HEK293 (cell line): ENCODE results near the gene ATP6V1F.

ENCODE experiments used
- OSR2 ChIP-seq: fragments of 450-650 bp; formaldehyde crosslinking; IDR thresholded peaks from 2 replicates; pipeline ENCODE4 v1.5.1; 2016; ENCODE audit warnings: missing biosample characterization, missing genetic modification characterization
- SP2 ChIP-seq: fragments of 450-650 bp; formaldehyde crosslinking; IDR thresholded peaks from 2 replicates; pipeline ENCODE4 v1.5.1; 2016; ENCODE audit warnings: missing biosample characterization, missing genetic modification characterization
- ZBTB1 ChIP-seq: fragments of 450-650 bp; formaldehyde crosslinking; IDR thresholded peaks from 2 replicates; pipeline ENCODE4 v1.5.1; 2016; ENCODE audit warnings: missing biosample characterization, missing genetic modification characterization
- ZNF132 ChIP-seq: fragments of 450-650 bp; formaldehyde crosslinking; IDR thresholded peaks from 2 replicates; pipeline ENCODE4 v1.5.1; 2017; ENCODE audit warnings: missing biosample characterization, missing genetic modification characterization, borderline replicate concordance
- ZNF335 ChIP-seq: fragments of 450-650 bp; formaldehyde crosslinking; conservative IDR thresholded peaks from 2 replicates; pipeline ENCODE4 v1.5.1; 2016; ENCODE audit warnings: missing biosample characterization, missing genetic modification characterization
- ZNF37A ChIP-seq: fragments of 450-650 bp; IDR thresholded peaks from 2 replicates; pipeline ENCODE4 v1.5.1; 2018; ENCODE audit warnings: missing biosample characterization, missing genetic modification characterization
- ZNF549 ChIP-seq: fragments of 450-650 bp; IDR thresholded peaks from 2 replicates; pipeline ENCODE4 v1.5.1; 2018; ENCODE audit warnings: missing biosample characterization, missing genetic modification characterization, mild to moderate bottlenecking, inconsistent platforms, moderate library complexity
- ZNF776 ChIP-seq: fragments of 450-650 bp; formaldehyde crosslinking; IDR thresholded peaks from 2 replicates; pipeline ENCODE4 v1.5.0; 2017; ENCODE audit warnings: missing biosample characterization, missing genetic modification characterization, borderline replicate concordance
- TF ChIP-seq, protein P1 (sequence below): fragments of 450-650 bp; formaldehyde crosslinking; IDR thresholded peaks from 2 replicates; pipeline ENCODE4 v1.5.1; 2016; ENCODE audit warnings: missing biosample characterization, missing genetic modification characterization
- TF ChIP-seq, protein P2 (sequence below): fragments of 450-650 bp; formaldehyde crosslinking; IDR thresholded peaks from 2 replicates; pipeline ENCODE4 v1.5.1; 2016; ENCODE audit warnings: missing biosample characterization, missing genetic modification characterization

DNA sequence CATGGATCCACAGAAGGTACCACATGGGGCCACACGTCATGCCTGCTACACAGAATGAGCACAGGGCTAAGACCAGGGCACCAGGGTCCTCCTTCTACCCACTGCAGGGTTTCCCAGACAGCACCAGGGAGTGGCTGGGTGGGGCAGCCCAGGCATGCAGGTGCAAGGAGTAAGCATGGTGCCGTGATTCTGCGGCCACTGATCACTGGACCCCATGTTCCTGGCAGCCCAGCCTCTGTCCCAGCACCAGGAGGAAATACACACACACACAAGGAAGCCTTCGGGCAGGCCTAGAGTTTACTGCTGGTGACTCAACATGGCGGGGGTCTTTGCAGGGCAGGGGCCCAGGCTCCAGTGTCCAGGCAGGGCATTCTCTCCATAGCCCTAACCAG, 13.9 kb downstream of the ATP6V1F start:
- TF ChIP-seq, protein P1, sequence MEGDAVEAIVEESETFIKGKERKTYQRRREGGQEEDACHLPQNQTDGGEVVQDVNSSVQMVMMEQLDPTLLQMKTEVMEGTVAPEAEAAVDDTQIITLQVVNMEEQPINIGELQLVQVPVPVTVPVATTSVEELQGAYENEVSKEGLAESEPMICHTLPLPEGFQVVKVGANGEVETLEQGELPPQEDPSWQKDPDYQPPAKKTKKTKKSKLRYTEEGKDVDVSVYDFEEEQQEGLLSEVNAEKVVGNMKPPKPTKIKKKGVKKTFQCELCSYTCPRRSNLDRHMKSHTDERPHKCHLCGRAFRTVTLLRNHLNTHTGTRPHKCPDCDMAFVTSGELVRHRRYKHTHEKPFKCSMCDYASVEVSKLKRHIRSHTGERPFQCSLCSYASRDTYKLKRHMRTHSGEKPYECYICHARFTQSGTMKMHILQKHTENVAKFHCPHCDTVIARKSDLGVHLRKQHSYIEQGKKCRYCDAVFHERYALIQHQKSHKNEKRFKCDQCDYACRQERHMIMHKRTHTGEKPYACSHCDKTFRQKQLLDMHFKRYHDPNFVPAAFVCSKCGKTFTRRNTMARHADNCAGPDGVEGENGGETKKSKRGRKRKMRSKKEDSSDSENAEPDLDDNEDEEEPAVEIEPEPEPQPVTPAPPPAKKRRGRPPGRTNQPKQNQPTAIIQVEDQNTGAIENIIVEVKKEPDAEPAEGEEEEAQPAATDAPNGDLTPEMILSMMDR = no peak
- TF ChIP-seq ZBTB1 (tag by site-specific recombination) (no peak), ZNF776 (tag by site-specific recombination) (no peak), OSR2 (tag by site-specific recombination) (no peak), SP2 (no peak), ZNF37A (tag by site-specific recombination) (no peak), ZNF335 (no peak), ZNF132 (tag by site-specific recombination) (no peak), ZNF549 (no peak)
- TF ChIP-seq, protein P2, sequence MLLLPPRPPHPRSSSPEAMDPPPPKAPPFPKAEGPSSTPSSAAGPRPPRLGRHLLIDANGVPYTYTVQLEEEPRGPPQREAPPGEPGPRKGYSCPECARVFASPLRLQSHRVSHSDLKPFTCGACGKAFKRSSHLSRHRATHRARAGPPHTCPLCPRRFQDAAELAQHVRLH (tag by site-specific recombination) = no peak
